Activated T-cell treated with anti-CD3 and anti-CD28 coated beads for 1 hour (primary cell): ENCODE data around the gene NKTR.

Experiments used
- DNase-seq: peaks from one replicate; pipeline ENCODE4 v3.0.0-alpha.2; 2020; ENCODE audit warnings: low read depth

The NKTR gene

GRCh38 chr3:42681361-42682038 lies 81.0 kb downstream of the NKTR start:
- no peak for DNase-seq

GRCh38 chr3:42682301-42683070 lies 82.0 kb downstream of the NKTR start:
- DNase-seq, result no peak

- no peak for DNase-seq
These were observed 83.6 kb downstream of the NKTR start for GRCh38 chr3:42683875-42684598.

GRCh38 chr3:42684632-42685362 lies 84.3 kb downstream of the NKTR start:
- no peak for DNase-seq

- DNase-seq, result no peak
These were observed 84.9 kb downstream of the NKTR start, which contains the start of gene KLHL40 for GRCh38 chr3:42685363-42685881. TSS of gene KLHL40 (plus strand) at chr3:42685537. CDS start at chr3:42685619, 82 bp downstream.

- no peak for DNase-seq
These were observed 85.7 kb downstream of the NKTR start for GRCh38 chr3:42685891-42686820.

GRCh38 chr3:42686832-42687650 lies 86.6 kb downstream of the NKTR start:
- no peak for DNase-seq

GRCh38 chr3:42688016-42688415 lies 87.5 kb downstream of the NKTR start:
- DNase-seq, result no peak

GRCh38 chr3:42688487-42689420 lies 88.3 kb downstream of the NKTR start:
- DNase-seq, result no peak

GRCh38 chr3:42689421-42690014 lies 89.0 kb downstream of the NKTR start:
- DNase-seq, result no peak

GRCh38 chr3:42690191-42690590 lies 89.7 kb downstream of the NKTR start:
- no peak for DNase-seq

- no peak for DNase-seq
These were observed 90.5 kb downstream of the NKTR start for GRCh38 chr3:42690766-42691680.

GRCh38 chr3:42691816-42692666 lies 91.6 kb downstream of the NKTR start:
- no peak for DNase-seq

GRCh38 chr3:42692667-42693529 lies 92.4 kb downstream of the NKTR start:
- DNase-seq, result no peak

- DNase-seq, result no peak
These were observed 93.0 kb downstream of the NKTR start for GRCh38 chr3:42693530-42693930.
